Stimulated activated CD8-positive, alpha-beta memory T cell treated with anti-CD3 and anti-CD28 coated beads, Interleukin-7, amount 100 ng/mL, for 4 hours (primary cell): ENCODE results near the gene NQO2.
"Not testable (repeated sequence)": the region's sequence is repeated elsewhere in the genome, so short reads cannot be mapped to it uniquely, and the experiment has no call there.

ENCODE experiments used
- DNase-seq, 2 donors: peaks; one replicate each; pipeline ENCODE4 v3.0.0-alpha.2; 2020; ENCODE audit warnings: low read depth in 2 of 2

The NQO2 gene

DNA sequence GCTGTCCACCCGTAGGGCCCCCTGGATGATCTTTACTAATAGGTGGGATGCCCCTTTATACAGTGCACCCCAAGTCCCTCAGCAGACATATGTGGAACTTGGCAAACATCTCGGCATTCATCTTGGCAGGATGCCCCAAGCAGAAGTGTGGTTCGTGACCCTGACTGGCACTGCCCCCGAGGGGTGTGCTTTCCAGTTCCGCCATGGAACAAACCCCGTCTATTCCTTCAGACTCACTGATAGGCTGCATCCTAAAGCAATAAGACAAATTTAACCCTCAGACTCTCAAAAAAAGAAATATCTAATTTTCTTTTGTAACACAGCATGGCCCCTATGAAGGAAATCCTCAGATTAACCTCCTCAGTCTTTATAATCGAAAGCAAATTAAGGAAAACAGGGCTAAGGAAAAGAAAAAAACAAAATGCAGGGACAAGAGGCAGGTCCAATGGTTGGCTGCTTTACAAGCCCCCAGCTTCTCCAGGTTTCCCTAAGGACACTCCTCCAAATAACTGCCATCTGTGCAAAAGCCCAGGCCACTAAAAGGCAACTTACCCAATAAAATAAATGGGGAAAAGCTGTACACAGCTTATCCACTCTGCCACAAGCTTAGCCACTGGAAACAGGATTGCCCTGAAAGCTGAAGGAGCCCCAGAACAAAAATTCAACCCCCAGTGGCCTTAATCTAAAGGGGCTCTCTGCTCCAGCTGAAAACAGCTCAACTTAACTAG is 38.1 kb downstream of the NQO2 start:
- DNase-seq = no peak

DNA sequence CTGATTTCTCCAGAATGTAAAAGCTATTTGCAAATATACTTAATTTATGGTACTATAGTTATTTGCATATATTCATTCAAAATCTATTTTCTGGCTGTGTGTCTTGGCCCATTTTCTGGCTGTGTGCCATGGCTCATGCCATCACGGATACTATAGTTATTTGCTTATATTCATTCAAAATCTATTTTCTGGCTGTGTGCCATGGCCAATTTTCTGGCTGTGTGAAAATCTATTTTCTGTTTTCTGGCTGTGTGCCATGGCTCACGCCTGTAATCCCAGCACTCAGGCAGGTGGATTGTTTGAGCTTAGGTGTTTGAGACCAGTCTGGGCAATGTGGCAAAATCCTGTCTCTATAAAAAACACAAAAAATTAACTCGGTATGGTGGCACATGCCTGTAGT is 39.7 kb downstream of the NQO2 start:
- DNase-seq = no peak

DNA sequence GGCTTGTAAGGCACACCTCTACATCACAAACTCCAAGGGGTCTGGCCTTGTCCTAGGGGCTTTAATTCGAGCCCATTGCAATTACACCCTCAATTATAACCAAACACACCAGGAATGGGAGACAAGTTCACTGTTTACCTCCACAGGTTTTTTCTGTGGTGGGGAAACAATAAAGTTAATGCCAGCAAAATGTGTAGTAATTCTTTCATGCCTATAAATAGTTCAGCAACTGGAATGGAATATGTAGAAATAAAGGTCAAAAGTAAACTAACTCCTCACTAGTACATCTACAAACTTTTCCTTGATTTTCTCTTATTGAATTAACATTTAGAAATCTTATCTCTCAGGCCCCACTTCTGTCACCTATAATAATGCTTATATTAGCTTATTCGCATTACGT is 41.5 kb downstream of the NQO2 start:
- no peak for DNase-seq

GRCh38 chr6:3041606-3042005 is 41.9 kb downstream of the NQO2 start:
- no peak for DNase-seq

DNA sequence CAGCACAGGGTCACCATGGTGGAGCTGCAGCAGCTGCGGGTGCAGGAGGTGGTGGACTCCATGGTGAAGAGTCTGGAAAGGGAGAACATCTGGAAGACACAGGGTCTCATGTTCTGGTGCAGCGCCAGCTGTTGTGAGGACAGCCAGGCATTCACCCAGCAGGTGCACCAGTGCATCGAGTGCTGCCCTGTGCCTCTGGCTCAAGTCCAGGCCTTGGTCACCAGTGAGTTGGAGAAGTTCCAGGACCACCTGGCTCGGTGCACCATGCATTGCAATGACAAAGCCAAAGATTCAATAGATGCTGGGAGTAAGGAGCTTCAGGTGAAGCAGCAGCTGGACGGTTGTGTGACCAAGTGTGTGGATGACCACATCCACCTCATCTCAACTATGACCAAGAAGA is 45.7 kb downstream of the NQO2 start:
- DNase-seq = no peak

- no peak for DNase-seq
These were observed 46.1 kb downstream of the NQO2 start for GRCh38 chr6:3045777-3046176.

DNA sequence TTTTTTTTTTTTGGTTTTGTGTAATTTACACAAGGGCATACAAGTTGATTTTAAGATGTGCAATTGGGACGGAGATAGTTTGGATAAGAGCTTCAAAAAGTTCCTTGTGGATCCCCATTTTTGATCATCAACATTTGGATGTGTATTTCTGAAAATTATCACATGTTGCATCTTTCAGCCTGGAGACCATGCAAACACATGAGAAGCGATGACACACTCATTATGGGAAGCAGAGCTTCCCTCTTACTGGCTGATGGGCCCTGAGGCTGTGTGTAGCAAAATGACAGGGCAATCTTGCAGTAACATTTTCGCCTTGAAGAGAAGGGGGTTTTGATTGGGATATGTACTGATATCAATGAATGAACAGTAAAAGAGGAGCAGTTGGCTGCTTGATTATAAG is 46.6 kb downstream of the NQO2 start:
- DNase-seq = no peak

GRCh38 chr6:3048009-3048408 is 48.3 kb downstream of the NQO2 start:
- not testable (repeated sequence) for DNase-seq

GRCh38 chr6:3052481-3053230 is 53.0 kb downstream of the NQO2 start:
- no peak for DNase-seq

- DNase-seq = no peak
These were observed 53.5 kb downstream of the NQO2 start for GRCh38 chr6:3053231-3053508.

- DNase-seq = not testable (repeated sequence)
These were observed 54.8 kb downstream of the NQO2 start for GRCh38 chr6:3054229-3055157.

- DNase-seq = not testable (repeated sequence)
These were observed 55.4 kb downstream of the NQO2 start for GRCh38 chr6:3055158-3055499.

- DNase-seq = no peak
These were observed 57.5 kb downstream of the NQO2 start for GRCh38 chr6:3057063-3057770.

DNA sequence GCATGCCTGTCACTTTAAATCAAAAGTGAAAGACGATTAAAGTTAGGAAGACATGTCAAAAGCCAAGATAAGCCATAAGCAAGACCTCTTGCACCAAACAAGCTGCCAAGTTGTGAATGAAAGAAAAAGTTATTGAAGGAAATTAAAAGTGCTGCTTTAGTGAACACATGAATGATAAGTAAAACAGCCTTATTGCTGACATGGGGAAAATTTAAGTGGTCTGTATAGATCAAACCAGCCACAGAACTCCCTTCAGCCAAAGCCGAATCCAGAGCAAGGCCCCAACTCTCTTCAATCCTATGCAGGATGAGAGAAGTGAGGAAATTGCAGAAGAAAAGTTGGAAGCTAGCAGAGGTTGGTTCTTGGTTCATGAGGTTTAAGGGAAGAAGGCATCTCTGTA is 59.3 kb downstream of the NQO2 start:
- DNase-seq = no peak

GRCh38 chr6:3060092-3060491 is 60.4 kb downstream of the NQO2 start:
- DNase-seq = not testable (repeated sequence)

DNA sequence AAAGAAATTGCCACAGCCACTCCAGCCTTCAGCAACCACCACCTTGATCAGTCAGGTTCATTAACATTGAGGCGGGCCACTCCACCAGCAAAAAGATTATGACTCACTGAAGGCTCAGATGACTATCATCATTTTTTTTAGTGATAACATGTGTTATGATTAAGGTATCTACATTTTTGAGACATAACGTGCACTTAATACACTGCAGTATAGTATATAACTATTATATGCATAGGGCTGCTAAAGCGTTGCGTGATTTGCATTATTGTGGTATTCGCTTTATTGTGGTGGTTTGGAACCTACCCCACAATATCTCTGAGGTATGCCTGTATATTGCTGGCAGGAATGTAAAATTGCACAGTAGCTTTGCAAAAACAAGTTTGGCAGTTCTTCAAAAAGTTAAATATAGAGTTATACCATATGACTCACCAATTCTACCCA is 61.8 kb downstream of the NQO2 start:
- no peak for DNase-seq

DNA sequence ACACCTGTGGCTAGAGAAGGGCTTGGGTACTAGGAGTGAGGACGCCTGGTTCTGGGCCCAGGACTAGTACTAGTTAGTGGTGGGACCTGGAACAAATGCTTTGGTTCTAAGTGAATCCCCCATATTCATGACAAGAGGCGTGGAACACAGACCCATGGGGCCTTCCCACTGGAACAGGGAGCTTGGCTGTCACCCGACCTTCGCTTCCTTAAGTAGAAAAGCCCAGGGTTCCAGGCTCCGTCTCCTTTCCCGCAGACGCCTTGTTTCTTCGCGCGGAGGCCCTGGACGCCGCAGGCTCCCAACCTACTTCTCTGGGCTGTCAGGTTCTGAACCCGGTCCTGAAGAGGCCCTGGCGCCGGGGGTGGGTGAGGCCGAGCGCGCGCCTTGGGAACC is 63.6 kb downstream of the NQO2 start:
- not testable (repeated sequence) for DNase-seq

- DNase-seq = peak; percentile 86 to 88
These were observed 64.3 kb downstream of the NQO2 start for GRCh38 chr6:3063733-3064700.

GRCh38 chr6:3068329-3069214 is 68.9 kb downstream of the NQO2 start, which contains the start of gene RIPK1:
Gene RIPK1 (plus strand): TSS chr6:3068494. CDS start chr6:3076824, 8,330 bp downstream.
- DNase-seq = peak; percentile 85 to 94
